WI38 (cell line): ENCODE measurements around the gene TSHZ1.

Source experiments
- H3K4me3 ChIP-seq: 2 replicates; pipeline ENCODE4 v1.5.1; 2011; ENCODE audit warnings: low read depth, mild to moderate bottlenecking, control low read depth, low read length
- CTCF ChIP-seq: IDR thresholded peaks from 2 replicates; pipeline ENCODE4 v1.5.1; 2012; ENCODE audit warnings: low read depth, mild to moderate bottlenecking, control low read depth, low read length

TSHZ1 gene

GRCh38 chr18:75289761-75290160 is 79.2 kb downstream of the TSHZ1 start:
- no peak for TF ChIP-seq CTCF

DNA sequence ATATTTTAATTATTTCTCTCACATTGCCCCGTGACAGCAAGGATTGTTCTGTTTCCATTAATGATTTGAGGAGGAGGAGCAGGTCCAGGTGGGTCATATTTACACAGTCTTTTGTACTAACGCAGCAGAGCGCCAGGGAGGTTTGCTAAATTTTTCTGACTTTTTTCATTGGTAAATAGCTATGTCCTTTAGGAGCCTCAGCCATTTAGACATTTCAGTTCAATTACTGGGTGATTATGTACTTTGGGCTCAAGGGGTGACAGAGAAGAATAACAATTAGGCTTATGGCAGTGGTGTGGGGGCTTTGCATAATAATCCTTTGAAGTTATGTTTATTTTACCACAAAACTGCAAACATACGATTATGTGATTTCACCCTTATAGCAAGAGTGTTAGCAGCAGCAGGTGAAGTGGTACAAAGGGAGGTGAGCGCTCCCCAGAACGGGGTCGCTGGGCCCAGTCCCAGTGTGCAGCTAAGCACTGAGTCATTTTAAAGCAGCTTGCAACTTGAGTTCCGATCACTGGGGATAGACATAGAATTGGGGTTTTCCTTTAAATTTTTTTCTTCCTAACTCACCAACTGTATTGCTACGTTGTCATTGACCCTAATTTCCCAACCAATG is 80.3 kb downstream of the TSHZ1 start:
- no peak overlapping the region for H3K4me3 ChIP-seq
- TF ChIP-seq CTCF = no peak

More at GRCh38 chr18:75289761-75290160, 79.2 kb downstream of the TSHZ1 start:
- H3K4me3 ChIP-seq = no peak overlapping the region

DNA sequence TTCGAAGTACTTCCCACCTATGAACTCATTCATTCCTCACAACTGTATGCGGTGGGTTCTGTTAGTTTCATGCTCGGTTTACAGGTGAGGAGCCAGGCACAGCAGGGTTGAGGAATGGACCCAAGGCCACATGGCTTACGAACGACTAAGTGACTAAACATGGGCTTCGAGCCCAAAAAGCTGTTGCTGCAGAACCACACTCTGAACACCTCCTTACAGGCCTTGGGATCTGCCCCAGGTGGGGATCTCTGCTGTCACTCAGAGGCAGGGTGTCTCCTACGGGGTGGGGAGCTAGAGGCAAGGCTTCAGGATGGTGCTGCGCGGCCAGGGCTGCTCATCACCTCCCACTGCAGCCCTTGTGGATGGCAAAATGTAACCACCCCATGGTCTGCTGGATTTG is 80.9 kb downstream of the TSHZ1 start:
- TF ChIP-seq CTCF = no peak
- H3K4me3 ChIP-seq = no peak overlapping the region

DNA sequence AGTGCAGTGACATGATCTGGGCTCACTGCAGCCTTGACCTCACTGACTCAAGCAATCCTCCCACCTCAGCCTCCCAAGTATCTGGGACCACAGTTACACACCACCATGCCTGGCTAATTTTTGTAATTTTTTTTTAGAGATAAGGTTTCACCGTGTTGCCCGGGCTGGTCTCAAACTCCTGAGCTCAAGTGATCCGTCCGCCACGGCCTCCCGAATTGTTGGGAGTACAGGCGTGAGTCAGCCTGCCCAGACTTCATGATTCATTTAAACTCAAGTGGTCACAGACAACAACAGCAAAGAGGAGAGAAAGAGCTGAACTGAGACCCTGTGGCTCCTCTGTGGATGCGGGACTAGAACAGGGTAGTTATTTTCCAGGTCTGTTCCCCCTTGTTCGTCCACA is 83.0 kb downstream of the TSHZ1 start:
- TF ChIP-seq CTCF = no peak
- no peak overlapping the region for H3K4me3 ChIP-seq

DNA sequence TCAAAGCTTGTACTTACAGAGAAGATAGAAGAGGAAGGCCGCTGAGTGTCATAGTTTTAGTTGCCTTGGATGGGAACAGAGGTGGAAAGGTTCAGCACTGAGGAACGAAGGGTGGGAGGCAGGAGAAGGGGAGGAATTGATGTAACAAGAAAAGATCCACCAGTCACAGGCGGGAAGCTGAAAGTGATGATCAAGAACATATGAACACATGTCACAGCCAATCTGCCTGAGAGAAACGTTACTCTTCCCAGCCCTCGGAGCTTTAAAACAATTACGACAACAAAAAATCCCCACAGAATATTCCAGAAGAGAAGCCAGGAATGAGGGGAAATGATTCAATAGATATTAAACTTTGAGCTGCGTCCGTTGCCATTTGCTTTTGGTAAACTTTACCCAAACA is 87.1 kb downstream of the TSHZ1 start:
- no peak overlapping the region for H3K4me3 ChIP-seq
- TF ChIP-seq CTCF = no peak

DNA sequence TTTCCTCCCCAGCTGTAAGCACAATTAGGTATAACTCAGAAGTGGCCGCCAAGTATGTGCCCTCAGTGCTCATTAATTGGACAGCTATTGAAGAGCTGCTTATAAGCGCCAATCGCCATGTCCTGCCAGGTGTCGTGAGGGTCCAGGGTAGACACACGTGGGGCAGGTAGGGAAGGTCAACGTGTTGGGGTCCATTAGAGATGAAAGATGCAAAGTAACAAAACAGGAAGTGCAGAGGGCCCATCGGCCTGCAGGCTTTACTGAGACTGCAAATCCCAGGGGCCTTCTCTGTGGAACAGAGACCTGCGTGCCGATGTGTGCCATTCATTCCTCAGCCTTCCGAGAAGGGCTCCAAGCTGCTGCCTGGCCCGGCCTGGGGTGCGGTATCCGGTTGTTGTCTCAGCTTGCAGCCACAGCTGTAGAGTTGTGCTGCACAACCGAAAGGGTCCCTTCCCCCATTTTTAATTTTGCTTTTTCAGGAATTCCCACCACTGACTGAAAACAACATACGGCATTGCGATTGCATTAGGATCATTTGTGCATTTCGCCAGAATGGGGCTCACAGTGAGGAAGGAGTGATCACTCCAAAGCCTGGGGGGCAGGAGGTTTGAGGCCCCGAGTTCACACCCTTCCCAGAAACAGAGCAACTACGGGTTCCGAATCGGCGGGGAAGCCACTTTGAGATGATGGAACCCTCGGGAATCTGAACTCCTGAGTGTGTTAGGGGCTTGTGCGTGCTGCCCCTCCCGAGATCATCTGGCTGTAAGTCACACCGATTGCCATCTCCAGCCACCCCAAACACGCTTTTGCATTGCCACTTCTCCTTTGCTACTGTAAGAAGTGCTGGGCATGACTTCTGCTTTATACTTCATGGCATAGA is 94.3 kb downstream of the TSHZ1 start:
- TF ChIP-seq CTCF = no peak
- no peak overlapping the region for H3K4me3 ChIP-seq

DNA sequence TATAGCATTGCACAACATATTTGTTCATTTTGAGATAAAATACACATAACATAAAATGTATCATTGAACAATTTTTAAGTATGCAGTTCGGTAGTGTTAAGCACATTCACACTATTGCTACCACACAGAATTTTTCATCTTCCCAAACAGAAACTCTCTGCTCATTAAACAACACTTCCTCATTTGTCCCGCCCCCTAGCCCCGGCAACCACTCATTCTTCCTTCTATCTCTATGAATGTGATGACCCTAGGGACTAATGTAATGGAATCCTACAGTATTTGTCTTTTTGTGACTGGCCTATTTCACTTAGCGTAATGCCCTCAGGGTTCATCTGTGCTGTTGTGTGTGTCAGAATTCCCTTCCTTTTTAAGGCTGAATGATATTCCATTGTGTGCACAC is 95.4 kb downstream of the TSHZ1 start:
- TF ChIP-seq CTCF = no peak
- H3K4me3 ChIP-seq = no peak overlapping the region
